Activated CD8-positive, alpha-beta memory T cell treated with anti-CD3 and anti-CD28 coated beads, Interleukin-2, amount 50 U/mL, for 24 hours (primary cell): ENCODE results near the gene ANXA11.
"Not testable (repeated sequence)": the region's sequence is repeated elsewhere in the genome, so short reads cannot be mapped to it uniquely, and the experiment has no call there.

Experiments used
- DNase-seq: peaks from one replicate; pipeline ENCODE4 v3.0.0-alpha.2; 2020; ENCODE audit errors: extremely low read depth

Gene ANXA11

DNA sequence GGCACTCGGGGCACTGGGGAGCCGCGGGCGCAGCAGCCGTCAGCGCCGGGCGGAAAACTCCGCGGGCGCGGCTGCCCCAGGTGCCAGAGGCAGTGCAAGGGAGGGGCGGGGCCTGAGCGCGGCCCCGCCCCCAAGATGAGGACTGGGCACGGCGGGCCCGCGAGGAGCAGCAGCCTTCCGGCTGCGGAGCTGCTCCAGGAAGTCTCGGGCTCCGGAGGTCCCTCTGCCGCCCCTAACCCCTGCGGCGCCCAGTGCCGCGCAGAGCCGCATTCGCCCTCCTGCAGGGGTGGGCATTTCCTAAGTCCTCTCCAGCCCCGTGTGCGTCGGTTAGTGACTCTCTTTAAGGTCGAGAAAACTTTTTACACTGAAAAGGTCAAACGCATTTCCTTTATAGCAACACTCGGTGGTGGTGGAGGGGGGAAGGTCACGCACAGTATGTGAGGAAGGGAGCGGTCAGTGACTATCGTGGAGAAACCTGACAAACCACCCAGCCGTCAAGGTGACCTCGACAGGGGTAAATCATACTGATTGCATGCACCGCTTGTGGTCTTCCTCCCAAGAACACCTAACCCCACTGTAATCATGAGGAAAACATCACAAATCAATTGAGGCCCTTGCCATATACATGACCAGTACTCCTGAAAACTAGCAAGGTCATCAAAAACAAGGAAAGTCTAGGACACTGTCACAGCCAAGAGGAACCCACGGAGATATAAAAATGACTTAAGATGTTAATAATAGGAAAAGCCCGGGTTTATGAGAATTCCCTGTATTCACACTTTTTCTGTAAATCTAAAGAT lies at the start of gene ANXA11:
TSS of gene ANXA11 (minus strand) at position 61 of the 800 bp plus-strand sequence. CDS start 32,676 bp downstream, outside the sequence.
- DNase-seq: no peak

DNA sequence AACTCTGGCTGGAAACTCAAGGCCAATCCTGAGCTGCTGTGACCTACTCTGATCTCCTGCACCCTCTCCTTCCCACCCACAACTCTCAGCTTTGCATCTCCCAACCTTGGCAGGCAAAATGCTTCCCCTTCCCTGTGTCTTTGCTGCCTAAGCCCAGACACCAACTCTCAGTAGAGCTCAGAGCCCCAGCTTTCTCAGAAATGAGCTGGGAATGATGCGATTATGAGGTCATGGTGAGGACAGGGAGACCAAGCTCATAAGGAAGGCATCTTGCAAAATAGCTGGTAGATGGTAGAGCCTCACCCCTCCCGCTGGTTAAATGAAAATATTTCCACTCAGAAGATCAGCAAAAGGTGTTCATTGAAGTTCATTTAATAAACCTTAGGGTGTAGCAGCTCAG lies 49.4 kb upstream of the ANXA11 start:
- DNase-seq: not testable (repeated sequence)

DNA sequence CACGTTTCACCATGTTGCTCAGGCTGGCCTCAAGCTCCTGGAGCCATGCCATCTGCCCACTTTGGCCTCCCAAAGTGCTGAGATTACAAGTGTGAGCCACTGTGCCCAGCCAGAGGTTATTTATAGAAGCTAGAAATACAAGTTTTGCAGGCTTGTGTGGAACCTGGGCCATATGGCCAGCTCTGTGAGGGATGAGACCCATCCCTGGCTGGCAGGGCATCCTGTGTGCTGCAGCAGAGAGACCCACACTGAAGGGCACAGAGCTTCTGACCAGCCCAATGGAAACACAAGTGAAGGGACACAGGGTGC lies 48.6 kb upstream of the ANXA11 start:
- not testable (repeated sequence) for DNase-seq

DNA sequence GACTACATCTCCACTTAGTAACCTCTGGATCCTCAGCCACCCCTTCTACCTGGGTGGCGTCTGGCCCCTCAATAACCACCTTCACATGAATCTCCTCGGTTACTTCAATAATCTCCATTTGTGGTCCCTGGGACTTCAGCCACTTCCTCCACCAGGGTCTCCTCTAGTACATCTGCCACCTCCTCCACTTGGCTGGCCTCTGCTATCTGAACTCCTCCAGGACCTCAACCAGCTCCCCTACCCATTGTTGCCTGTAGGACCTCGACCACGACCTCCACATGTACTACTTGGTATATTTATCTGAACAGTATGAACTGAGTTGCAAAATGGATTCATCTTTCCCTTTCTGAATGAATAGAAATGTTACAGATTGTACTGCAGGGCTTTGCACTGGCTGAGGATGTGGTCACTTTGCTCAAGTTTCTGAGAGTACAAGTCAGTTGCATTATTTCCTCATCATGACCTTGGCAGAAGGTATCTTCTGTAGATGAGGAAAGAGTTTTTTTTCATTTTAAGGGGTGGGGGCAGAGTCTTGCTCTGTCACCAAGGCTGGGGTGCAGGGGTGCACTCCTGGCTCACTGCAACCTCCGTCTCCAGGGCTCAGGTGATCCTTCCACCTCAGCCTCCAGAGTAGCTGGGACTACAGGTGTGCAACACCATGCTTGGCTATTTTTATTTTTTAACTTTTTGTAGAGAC lies 48.1 kb upstream of the ANXA11 start:
- no peak for DNase-seq

DNA sequence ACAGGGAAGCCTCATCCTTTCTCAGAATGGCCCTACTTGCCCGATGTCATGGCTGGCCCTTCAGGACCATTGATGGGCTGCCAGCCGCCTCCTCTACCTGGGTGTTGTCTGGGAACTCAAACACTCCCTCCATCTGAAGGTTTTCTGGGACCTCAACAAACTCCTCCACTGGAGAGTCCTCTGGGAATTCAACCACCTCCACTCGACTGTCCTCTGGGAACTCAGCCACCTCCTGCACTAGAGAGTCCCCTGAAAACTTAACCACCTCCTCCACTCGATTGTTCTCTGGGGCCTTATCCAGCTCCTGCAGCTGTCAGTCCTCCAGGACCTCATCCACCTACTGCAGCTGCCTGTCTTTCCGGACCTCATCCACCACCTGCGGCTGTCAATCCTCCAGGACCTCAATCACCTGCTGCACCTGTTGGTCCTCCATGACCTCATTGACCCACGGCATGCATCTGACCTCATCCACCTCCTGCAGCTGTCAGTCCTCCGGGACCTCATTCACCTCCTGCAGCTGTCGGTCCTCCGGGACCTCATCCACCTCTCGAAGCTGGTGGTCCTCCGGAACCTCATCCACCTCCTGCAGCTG lies 47.1 kb upstream of the ANXA11 start:
- DNase-seq: no peak

DNA sequence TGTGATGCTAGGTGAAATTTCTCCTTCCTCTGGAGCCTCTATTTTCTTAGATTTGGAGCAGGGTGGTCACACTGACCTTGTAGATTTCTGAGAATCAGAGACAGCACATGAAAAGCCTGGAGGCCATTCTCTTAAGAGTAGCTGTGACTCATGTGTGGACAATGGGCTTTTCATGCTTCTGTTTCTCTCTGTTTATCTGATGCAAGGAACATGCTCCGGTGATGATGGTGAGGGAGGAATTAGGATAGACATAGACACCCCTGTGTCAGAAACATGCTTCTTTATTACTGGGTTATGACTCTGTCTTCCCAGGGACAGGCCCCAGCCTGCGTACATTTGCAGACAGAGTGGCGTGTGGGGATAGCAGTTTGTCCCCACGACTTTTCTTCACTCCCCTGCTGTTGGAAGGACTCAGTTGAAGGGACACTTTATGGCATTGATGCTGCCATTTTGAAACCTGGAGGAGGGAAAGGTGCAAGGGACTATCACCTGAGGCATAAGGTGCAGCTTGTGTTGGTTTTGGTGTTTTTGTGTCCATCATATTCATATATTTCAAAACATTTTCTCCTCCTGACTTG lies 46.5 kb upstream of the ANXA11 start:
- DNase-seq: not testable (repeated sequence)

DNA sequence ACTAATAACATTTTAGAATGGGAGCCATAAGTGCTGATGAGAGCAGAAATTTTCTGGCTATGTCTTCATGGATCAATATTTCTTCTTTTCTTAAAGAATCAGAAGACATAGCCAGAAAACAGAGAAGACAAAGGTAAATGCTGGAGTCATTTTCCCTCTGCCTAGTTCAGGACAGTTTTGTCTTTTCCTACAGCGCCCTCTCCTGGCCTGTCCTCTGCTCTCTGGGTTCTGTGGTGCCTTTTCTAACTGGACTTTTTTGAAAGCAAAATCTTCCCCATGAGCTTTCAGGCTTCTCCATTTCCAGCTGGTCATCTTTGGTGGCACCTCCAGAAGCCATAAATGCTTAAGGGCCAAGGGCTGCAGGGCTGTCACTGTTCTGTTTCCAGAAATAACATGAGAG lies 45.1 kb upstream of the ANXA11 start:
- DNase-seq: not testable (repeated sequence)

DNA sequence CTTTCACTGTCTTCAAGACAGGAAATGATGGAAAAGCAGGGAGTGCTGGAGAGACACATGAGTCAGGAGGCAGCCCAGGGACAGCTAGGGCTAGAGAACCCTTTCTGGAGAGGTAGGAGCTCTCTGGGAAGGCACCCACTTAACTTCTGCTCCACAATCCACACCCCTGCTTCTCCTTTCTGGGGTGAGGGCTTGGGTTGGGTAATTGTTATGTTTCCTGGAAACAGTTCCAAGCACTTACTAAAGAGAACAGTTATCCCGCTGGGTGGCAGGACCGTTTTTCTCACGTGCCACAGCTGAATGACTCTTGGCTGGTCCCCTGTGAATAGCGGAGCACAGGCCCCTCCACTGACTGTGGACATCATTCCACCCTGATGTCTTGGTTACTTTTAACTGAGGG lies 44.6 kb upstream of the ANXA11 start:
- DNase-seq: not testable (repeated sequence)

DNA sequence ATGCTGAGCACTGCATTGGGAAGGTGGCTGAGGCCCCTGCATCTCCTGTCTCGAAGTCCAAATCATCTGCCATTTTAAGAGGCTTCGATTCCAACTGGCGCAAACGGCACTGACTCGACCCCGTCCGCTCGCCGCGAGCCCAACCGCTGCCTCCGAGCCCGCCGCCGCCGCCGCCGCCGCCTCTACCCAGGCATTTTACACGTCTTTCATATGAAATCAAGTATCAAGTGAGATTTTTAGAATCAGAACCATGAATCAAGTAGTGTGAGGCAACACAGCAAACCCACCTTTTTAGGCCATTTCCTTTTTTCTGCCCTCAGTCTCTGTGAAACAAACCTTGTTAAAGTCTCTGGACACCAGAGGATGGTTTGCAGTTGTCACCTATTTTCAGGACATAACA lies 42.3 kb upstream of the ANXA11 start:
- not testable (repeated sequence) for DNase-seq

DNA sequence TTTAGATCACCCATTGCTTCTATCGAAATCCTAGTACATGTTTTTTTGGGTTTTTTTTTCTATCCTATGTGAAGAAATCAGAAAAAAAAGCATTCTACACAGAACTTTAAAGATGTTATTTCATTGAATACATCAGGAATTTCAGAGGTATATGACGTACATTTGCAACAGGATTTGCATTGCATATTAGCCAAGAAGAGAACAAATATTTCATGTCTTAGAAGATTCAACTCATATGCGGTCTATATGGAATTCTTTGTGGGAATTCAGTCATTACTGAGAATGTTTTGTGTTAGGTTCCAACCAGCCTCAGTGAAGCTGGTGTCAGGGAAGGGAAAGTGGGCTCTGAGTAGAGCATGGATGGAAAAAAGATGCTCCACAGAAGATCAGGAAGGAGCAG lies 39.0 kb upstream of the ANXA11 start:
- DNase-seq: not testable (repeated sequence)

DNA sequence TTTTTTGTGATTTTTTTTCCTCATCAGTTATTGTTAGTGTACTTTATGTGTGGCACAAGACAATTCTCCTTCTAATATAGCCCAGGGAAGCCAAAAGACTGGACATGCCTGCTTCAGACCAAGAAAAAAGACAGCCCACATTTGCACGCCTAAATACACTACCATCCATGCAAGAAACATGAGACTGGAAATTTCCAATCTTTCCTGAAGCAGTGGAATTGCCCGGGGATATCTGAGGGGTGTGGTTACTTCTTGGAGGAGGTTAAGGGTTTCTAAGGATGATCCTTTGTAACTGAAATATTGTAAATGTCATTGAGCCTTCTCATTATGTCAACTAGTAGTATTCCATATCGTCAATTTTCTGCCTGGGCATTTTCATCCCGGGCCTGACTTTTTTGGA lies 37.0 kb upstream of the ANXA11 start:
- DNase-seq: not testable (repeated sequence)

DNA sequence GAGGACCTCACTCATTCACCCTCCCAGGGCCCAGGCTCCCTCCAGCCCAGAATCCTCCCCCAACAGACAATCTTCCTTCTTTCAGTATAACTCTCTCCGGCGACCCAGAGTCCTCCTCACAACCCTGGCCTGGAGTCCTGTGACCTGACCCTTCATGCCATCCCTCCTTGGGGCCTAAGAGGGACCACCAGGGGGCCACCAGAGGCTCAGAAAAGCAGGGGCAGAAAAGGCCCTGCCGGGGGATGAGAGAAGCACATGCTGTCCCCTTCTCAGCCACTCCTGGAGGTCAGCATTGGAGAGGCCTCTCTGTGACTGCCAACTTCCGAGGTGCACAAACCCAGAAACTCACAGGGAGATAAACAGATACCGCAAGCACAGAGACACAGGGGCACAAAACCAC lies 31.1 kb upstream of the ANXA11 start:
- not testable (repeated sequence) for DNase-seq

DNA sequence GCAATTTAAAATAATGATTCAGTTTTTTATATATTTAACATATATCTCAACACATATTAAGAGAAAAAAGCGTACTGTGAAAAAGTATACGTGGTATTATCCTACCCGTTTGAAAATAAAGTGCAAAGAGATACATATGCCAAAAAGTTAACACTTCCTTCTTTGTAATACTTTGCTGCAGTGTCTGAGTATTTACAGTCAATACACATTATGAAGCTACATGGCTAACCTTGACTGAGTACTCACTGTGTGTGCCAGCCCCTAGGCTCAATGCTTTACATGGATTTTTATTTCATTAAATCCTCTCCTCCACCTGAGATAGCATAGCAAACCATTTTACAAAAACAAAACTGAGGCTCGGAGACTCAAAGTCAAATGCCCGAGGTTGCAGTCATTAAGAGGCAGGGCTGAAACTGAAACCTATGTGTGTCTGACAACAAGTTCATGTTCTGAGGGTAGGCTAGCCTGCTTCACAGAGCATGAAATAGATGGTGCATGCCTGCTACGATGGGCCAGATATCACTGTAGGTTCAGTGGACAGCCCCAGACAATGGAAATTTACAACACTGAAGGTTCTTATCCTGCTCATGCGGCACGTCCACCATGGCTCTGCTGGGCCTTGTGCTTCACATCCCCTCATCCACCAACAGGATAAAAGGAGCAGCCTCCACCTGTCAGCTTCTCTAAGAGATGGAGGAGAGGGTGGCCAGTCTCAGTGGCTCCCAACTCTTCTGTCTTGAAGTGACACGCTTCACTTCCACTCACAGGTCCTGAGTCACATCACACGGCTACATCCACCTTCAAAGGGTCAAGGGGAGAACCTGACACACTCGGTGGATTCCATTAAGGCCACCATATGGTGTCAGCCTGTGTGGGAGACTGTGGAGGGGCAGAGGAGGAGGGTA lies 29.2 kb upstream of the ANXA11 start:
- not testable (repeated sequence) for DNase-seq

DNA sequence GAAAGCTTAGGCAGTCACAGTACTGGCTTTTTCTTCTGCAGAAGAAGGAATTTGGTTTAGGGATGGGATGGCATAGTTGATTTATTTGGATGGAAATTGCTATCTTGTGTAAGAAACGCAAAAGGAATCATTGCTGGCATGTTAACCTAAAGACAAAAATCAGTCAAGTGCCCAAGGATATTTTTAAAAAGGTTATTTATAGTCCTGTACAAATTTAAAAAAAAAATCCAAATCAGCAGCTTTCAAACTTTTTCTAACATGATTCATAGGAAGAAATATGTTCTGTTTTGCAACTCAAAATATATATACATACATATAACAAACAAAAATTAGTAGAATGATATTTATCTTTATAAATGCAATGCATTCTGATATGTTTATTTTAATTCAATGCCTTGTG lies 28.5 kb upstream of the ANXA11 start:
- not testable (repeated sequence) for DNase-seq

DNA sequence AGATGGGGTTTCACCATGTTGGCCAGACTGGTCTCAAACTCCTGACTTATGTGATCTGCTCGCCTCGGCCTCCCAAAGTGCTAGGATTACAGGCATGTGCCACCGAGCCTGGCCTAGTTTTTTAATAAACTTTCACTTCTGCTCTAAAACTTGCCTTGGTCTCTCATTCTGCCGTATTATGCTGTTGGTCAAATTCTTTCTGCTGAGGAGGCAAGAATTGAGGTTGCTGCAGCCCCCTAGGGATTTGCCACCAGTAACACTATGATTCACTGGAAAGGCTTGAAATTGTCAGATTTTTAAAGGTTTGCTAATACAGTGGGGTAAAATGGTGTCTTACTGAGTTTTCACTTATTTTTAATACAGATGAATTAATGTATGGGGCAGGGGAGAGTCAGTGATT lies 21.4 kb upstream of the ANXA11 start:
- DNase-seq: not testable (repeated sequence)

DNA sequence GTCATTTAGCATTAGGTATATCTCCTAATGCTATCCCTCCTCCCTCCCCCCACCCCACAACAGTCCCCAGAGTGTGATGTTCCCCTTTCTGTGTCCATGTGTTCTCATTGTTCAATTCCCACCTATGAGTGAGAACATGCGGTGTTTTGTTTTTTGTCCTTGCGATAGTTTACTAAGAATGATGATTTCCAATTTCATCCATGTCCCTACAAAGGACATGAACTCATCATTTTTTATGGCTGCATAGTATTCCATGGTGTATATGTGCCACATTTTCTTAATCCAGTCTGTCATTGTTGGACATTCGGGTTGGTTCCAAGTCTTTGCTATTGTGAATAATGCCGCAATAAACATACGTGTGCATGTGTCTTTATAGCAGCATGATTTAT lies 17.7 kb upstream of the ANXA11 start:
- not testable (repeated sequence) for DNase-seq

DNA sequence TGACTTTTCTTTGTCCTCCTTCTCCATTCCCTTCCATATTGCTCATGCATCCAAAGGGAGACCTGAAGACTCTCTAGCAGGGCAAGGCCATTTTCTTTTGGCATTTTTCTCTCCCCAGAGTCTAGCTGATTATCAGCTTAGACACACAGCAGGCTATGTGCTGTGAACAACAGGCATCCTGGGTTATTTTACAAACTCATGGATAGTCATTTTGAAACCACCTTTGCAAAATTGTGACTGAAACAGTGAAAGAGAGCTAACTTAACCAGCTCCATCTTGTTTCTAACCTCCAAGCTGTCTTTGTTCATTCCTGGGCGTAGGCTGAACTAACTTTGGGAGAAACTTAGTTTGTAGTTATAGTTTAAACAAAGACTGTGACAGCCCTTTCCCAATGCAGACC lies 13.5 kb upstream of the ANXA11 start:
- DNase-seq: not testable (repeated sequence)

DNA sequence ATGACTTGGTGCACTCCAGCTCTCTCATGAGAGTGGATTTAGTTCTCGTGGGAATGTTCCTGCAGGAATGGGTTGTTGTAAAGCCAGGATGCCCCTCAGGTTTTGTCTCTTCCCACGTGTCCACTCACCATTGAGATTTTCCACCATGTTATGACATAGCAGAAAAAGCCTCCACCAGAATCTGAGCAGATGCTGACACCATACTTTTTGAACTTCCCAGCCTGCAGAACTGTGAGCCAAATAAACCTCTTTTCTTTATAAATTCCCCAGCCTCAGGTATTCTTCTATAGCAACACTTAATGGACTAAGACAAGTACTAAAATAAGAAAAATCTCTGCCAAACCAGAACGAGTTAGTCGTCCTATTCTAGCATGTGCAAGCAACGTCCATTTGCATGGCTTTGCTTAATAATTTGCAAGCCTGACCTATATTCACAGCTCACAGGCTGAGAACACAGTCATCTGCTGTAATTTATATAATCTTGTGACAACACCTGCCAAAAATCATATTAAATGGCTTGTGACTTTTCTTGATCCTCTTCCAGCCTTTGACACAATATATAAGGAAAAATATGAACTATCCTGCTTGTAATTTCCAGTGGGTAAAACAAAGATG lies 9.1 kb upstream of the ANXA11 start:
- DNase-seq: not testable (repeated sequence)

DNA sequence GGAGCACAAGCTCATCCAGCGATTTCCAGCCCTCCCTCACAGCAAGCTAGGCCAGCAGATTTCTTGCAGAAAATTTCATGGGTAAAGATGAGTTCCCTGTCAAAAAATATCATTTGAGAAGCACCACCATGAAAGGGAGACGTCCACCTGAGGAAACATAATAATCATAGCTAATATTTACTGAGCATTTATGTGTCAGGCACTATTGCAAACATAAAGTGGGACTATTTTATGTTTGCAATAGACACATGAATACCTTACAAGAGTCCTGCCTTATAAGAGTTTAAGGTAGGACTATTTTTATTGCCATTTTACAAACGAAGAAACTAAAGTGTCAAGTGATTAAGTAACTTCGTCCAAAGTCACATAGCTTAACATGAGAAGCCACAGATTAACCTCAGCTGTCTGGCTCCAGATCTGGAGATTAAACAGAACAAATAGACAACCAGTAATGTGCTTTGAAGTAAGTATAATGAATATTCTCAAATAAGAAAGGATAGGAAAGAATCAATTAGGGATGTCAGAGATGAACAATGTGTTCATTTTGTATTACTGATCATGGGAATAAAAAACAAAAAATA lies 7.3 kb upstream of the ANXA11 start:
- DNase-seq: not testable (repeated sequence)

DNA sequence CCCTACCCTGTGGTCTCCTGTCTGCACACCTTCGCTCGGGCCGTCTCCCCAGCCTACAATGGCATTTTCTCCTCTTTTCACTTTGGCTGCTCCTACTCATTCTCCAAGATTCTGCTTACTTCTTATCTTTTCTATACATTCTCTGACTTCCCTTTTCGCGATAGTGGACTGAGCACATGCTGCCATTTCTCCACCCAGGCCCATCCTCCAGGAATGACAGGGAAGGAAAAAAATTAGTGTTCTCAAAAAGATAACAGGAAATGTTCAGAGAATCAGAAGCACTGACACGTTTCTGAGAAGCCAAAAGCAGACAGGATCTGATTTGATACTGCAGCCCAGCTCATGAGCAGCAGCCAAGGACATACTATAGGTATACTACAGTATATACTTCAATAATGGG lies 6.4 kb upstream of the ANXA11 start:
- DNase-seq: no peak

DNA sequence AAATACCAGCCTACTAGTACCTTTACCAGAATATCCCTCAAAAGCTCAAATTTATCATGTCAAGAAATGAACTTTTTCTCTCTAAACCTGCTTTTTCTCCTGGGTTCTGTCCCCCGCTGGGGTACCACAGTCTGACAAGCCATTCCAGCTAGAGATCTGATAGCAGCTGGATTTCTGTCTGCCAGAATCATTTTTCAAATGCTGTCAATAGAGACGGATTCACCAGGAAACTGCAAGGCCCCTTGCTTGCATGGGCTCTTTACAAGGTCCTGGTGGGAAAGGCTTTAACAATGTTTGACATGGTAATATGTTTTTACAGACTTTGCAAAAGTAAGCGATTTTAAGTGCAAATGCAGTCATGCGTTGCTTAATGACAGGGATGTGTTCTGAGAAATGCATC lies 4.9 kb upstream of the ANXA11 start:
- no peak for DNase-seq
